ENCODE data around the gene URAD.

DNA sequence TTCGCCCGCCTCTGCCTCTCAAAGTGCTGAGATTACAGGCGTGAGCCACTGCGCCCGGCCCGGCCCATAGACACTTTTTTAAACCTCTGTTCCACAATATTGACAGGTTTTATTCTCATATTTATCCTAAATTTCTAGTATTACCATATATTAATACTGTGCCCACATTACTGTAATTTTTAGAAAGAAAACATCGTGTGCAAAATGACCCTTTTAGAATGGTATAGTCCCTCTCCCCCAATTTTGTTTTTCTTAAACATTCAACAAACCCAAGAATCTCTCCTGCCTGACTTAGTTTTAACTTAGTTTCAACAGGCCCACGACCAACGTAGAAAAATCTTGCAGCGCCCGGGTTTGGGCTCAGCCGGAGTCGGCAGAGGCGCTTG is 28.5 kb downstream of the URAD start:
- TF ChIP-seq CTCF (conservative IDR thresholded peaks at IDR 0.05 in 1 of 2, IDR thresholded peaks at IDR 0.05 in 1 of 2; ENCODE audit: extremely low read depth in 1 of 2, insufficient read depth in 1 of 2, low read depth in 1 of 2, low read length in 2 of 2) = no peak
- TF ChIP-seq EZH2 (IDR thresholded peaks at IDR 0.05; ENCODE audit: borderline replicate concordance, low read length) = no peak
